ENCODE results near the gene GTF2IRD1. TPM values are rescaled to one million over a fixed set of nuclear protein-coding genes. Genes with fewer than 3 reads are reported as not detected.
"Not testable (repeated sequence)": the region's sequence is repeated elsewhere in the genome, so short reads cannot be mapped to it uniquely, and the experiment has no call there.

Gene GTF2IRD1
- total RNA-seq, 2 experiments from 2014 or later, result 0.20 to 0.66 TPM

- H3K36me3 Mint-ChIP-seq, result no peaks in the 10 kb centered on the region
- CTCF ChIA-PET, result no interaction called here
Measured at GRCh38 chr7:74479961-74480829, 26.5 kb downstream of the GTF2IRD1 start.

GRCh38 chr7:74480861-74481417 lies 27.2 kb downstream of the GTF2IRD1 start:
- CTCF ChIA-PET, result no interaction called here
- no peaks in the 10 kb centered on the region for H3K4me1 Mint-ChIP-seq
- no peaks in the 10 kb centered on the region for H3K9me3 Mint-ChIP-seq (ENCODE audit: low read depth)
- no peak for ATAC-seq
- H3K27ac Mint-ChIP-seq, result no peak overlapping the region
- H3K36me3 Mint-ChIP-seq, result no peaks in the 10 kb centered on the region
- DNase-seq, result no peak
- H3K4me3 Mint-ChIP-seq, result no peak overlapping the region
- H3K27me3 Mint-ChIP-seq, result peaks cover 14% of the 10 kb centered on the region

More at GRCh38 chr7:74479961-74480829, 26.5 kb downstream of the GTF2IRD1 start:
- no peak for DNase-seq
- Mint-ChIP-seq H3K27ac (no peak overlapping the region), H3K9me3 (ENCODE audit: low read depth) (no peaks in the 10 kb centered on the region), H3K27me3 (peaks cover 14% of the 10 kb centered on the region), H3K4me1 (no peaks in the 10 kb centered on the region), H3K4me3 (no peak overlapping the region)
- ATAC-seq, result no peak

DNA sequence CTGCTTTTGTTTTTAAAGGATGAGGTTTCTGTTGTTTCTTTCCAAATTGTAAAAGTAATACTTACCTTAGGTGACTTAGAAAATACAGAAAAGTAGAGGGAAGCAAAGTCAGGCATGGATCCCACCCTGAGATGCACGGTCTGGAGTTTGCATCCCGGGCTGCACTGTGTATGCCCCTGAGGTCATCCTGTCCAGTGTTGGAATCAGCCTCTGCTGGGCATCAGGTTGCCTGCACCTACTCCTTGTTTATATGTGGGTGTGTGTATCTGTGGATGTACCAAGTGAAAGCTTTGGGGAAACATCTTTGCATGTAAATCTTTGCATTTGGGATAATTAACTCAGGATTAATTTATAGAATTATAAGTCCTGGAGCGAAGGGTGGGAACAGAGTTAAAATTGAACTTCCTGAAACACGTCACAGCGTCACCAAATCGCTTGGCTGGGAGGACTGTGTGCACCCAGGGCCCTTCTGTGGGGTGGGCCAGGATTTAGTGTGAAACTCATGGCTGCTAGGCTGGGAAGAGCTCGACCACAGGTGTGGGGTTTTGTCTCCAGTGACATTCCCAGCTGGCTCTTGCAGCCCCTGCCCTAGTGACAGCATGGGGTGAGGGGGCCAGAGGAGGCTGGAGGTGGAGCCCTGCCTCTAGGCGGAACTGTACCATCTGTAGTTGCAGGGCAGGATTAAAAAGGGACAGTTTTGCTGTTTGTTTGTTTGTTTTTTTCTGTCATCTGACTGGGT lies 27.9 kb downstream of the GTF2IRD1 start:
- Mint-ChIP-seq H3K27ac (no peak overlapping the region), H3K36me3 (no peaks in the 10 kb centered on the region), H3K9me3 (ENCODE audit: low read depth) (no peaks in the 10 kb centered on the region), H3K27me3 (peaks cover 14% of the 10 kb centered on the region), H3K4me1 (no peaks in the 10 kb centered on the region), H3K4me3 (no peak overlapping the region)
- no peak for DNase-seq
- ATAC-seq, result no peak
- CTCF ChIA-PET, result no interaction called here

- Mint-ChIP-seq H3K4me1 (no peaks in the 10 kb centered on the region), H3K4me3 (no peak overlapping the region), H3K27me3 (peaks cover 14% of the 10 kb centered on the region), H3K9me3 (ENCODE audit: low read depth) (no peaks in the 10 kb centered on the region), H3K27ac (no peak overlapping the region), H3K36me3 (no peaks in the 10 kb centered on the region)
- CTCF ChIA-PET, result no interaction called here
- ATAC-seq (no peak), DNase-seq (no peak)
Measured at GRCh38 chr7:74482197-74482467, 28.4 kb downstream of the GTF2IRD1 start.

GRCh38 chr7:74482629-74483401 lies 29.1 kb downstream of the GTF2IRD1 start:
- Mint-ChIP-seq H3K27ac (no peak overlapping the region), H3K4me1 (no peaks in the 10 kb centered on the region), H3K9me3 (ENCODE audit: low read depth) (no peaks in the 10 kb centered on the region), H3K4me3 (no peak overlapping the region), H3K36me3 (no peaks in the 10 kb centered on the region), H3K27me3 (peaks cover 14% of the 10 kb centered on the region)
- DNase-seq (no peak), ATAC-seq (no peak)
- CTCF ChIA-PET, result no interaction called here

DNA sequence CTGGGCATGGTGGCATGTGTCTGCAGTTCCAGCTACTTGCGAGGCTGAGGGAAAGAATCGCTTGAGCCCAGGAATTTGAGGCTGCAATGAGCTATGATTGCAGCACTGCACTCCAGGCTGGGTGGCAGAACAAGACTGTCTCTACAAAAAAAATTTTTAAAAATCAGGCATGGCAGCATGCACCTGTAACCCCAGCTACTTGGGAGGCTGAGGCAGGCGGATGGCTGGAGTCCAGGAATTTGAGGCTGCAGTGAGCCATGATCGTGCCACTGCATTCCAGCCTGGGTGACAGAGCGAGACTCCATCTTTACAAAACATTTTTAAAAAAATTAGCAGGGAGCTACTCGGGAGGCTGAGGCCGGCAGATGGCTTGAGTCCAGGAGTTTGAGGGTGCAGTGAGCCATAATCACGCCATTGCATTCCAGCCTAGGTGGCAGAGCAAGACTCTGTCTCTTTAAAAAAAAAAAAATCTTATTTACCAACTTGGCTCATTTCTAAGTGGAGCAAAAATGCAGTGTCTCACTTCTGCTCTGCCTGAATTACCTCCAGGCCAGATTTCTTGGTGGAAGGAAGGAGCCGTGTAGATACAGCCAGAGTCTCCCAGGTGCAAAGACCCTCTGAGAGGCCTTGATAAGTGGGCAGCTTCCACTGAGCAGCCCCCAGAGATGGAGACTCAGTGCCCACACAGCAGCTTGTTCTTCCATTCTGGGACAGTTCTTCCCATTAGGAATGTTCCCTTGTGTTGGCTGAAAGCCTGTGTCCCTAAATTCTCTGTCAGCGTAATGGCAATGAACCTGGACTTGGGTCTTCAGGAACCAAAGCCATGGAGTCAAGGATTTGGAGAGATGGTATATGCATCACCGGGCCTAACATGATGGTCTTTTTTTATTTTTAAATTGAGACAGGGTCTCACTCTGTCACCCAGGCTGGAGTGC lies 30.0 kb downstream of the GTF2IRD1 start:
- H3K4me3 Mint-ChIP-seq, result no peak overlapping the region
- CTCF ChIA-PET, result no interaction called here
- H3K36me3 Mint-ChIP-seq, result no peaks in the 10 kb centered on the region
- no peak overlapping the region for H3K27ac Mint-ChIP-seq
- H3K27me3 Mint-ChIP-seq, result peaks cover 17% of the 10 kb centered on the region
- DNase-seq (no peak), ATAC-seq (no peak)
- no peaks in the 10 kb centered on the region for H3K4me1 Mint-ChIP-seq
- H3K9me3 Mint-ChIP-seq (ENCODE audit: low read depth), result no peaks in the 10 kb centered on the region

GRCh38 chr7:74485611-74486010 lies 31.9 kb downstream of the GTF2IRD1 start:
- CTCF ChIA-PET, result no interaction called here
- DNase-seq, result no peak
- ATAC-seq, result no peak
- no peak overlapping the region for H3K4me3 Mint-ChIP-seq
- H3K36me3 Mint-ChIP-seq, result no peaks in the 10 kb centered on the region
- H3K4me1 Mint-ChIP-seq, result no peaks in the 10 kb centered on the region
- H3K27ac Mint-ChIP-seq, result no peak overlapping the region
- H3K27me3 Mint-ChIP-seq, result peaks cover 14% of the 10 kb centered on the region
- H3K9me3 Mint-ChIP-seq (ENCODE audit: low read depth), result no peaks in the 10 kb centered on the region

- H3K4me1 Mint-ChIP-seq; ATAC-seq; H3K4me3 Mint-ChIP-seq; H3K27ac Mint-ChIP-seq; H3K27me3 Mint-ChIP-seq; DNase-seq; H3K9me3 Mint-ChIP-seq (ENCODE audit: low read depth); H3K36me3 Mint-ChIP-seq: not testable (repeated sequence)
- CTCF ChIA-PET, result interaction anchor here (0.6 to 1.1 kb wide), 2 partner anchors 71 to 291 kb away, joined by 3 to 5 read pairs; no protein-coding TSS in a partner anchor
Measured at GRCh38 chr7:74488518-74489030, 34.9 kb downstream of the GTF2IRD1 start.

DNA sequence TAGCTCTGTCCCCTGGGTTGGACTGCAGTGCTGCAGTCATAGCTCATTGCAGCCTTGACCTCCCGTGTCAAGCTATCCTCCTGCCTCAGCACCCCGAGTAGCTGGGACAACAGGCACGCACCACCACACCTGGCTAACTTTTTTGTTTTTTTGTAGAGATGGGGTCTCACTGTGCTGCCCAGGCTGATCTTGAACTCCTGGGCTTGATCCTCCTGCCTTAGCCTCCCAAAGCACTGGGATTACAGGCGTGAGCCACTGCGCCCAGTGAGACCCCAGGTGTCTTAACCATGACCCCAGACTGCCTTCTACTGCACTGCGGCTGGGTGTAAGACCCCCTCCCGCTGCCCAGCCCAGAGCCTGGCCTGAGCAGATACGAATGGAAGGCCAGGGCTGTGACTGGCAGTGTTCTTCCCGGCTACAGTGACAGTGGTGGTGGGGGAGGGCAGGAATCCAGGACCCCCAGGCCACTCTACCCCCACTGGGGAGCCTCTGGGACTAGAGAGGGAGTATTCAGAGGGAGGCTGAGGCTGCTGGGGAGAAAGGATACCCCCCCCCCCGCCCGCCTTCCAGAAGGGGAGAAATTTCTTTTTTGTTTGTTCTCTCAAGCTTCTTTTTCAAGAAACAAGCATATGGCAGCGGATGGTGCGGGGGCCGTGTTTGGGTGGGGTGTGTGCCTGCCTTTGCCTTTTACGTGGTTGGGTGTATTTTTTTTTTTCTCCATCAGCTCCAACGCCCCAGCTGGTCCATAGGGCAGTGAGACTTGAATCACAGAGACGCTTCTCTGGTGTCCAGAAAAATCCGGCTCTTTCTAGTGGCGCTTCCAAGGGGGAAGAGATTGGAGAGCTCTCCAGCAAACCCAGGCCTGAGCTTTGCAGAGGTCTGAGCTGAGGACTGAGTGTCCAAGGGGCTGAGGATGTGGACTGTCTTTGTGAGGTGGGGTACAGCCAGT lies 36.6 kb downstream of the GTF2IRD1 start:
- H3K27ac Mint-ChIP-seq, result no peak overlapping the region
- peaks cover 3% of the 10 kb centered on the region for H3K27me3 Mint-ChIP-seq
- CTCF ChIA-PET, result interaction anchor here (0.9 kb wide), 1 partner anchor 12 kb away, joined by 3 read pairs; no protein-coding TSS in a partner anchor

DNA sequence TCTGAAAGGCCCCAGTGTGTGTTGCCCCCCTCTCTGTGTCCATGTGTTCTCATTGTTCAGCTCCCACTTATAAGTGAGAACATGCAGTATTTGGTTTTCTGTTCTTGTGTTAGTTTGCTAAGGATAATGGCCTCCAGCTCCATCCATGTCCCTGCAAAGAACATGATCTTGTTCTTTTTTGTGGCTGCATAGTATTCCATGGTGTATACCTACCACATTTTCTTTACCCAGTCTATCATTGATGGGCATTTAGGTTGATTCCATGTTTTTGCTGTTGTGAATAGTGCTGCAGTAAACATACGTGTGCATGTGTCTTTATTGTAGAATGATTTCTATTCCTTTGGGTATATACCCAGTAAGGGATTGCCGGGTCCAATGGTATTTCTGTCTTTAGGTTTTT lies 37.8 kb downstream of the GTF2IRD1 start:
- CTCF ChIA-PET; H3K27ac Mint-ChIP-seq; DNase-seq; H3K27me3 Mint-ChIP-seq; H3K9me3 Mint-ChIP-seq (ENCODE audit: low read depth); H3K36me3 Mint-ChIP-seq; ATAC-seq; H3K4me1 Mint-ChIP-seq; H3K4me3 Mint-ChIP-seq: not testable (repeated sequence)

More for the DNA sequence above, 36.6 kb downstream of the GTF2IRD1 start:
- peaks cover 2% of the 10 kb centered on the region for H3K9me3 Mint-ChIP-seq (ENCODE audit: low read depth)
- no peaks in the 10 kb centered on the region for H3K36me3 Mint-ChIP-seq
- DNase-seq (no peak), ATAC-seq (no peak)
- no peak overlapping the region for H3K4me3 Mint-ChIP-seq
- no peaks in the 10 kb centered on the region for H3K4me1 Mint-ChIP-seq

GRCh38 chr7:74493295-74493694 lies 39.6 kb downstream of the GTF2IRD1 start:
- no peak for DNase-seq
- H3K27ac Mint-ChIP-seq, result no peak overlapping the region
- H3K4me1 Mint-ChIP-seq, result no peaks in the 10 kb centered on the region
- H3K9me3 Mint-ChIP-seq (ENCODE audit: low read depth), result peaks cover 5% of the 10 kb centered on the region
- H3K4me3 Mint-ChIP-seq, result no peak overlapping the region
- no peaks in the 10 kb centered on the region for H3K36me3 Mint-ChIP-seq
- CTCF ChIA-PET, result no interaction called here
- no peak for ATAC-seq
- H3K27me3 Mint-ChIP-seq, result peaks cover 3% of the 10 kb centered on the region

Measured in activated CD8-positive, alpha-beta memory T cell treated with anti-CD3 and anti-CD28 coated beads, Interleukin-2, amount 10 ng/mL, durations not matched to agents 7 days and 5 days (primary cell).